H1 (cell line): ENCODE measurements around the gene TMEM129. TPM values are rescaled to one million over a fixed set of nuclear protein-coding genes. Genes with fewer than 3 reads are reported as not detected.

Experiments
- CTCF ChIA-PET: fragments of 300-600 bp; sonication (Branson Sonifier 250); formaldehyde crosslinking; loops from one replicate; lab custom pipeline; 2021; ENCODE audit not compliant: partially characterized antibody; lab: Charles Lee
- POLR2A ChIA-PET: fragments of 300-600 bp; sonication (Branson Sonifier 250); formaldehyde crosslinking; loops from one replicate; lab custom pipeline; 2021; ENCODE audit warnings: inconsistent platforms; ENCODE audit not compliant: partially characterized antibody; lab: Charles Lee
- DNase-seq, 2 experiments: peaks; one replicate each; pipeline versions ENCODE4 v3.0.0 to v3.0.0-alpha.2; 2010 to 2022; ENCODE audit warnings: low spot score in 2 of 2, low read depth in 1 of 2, mixed read lengths in 1 of 2
- FAIRE-seq: peaks from 2 replicates; lab custom pipeline; 2011; peaks lifted over from hg19 to GRCh38; lab: Jason Lieb, UNC
- H2AFZ ChIP-seq: 2 replicates; pipeline ENCODE4 v1.8.1; 2012; ENCODE audit warnings: low read length, inconsistent platforms
- H2AK5ac ChIP-seq: 2 replicates; pipeline ENCODE4 v1.6.1; 2013; ENCODE audit warnings: low read depth, low read length
- H2BK120ac ChIP-seq: replicated peaks from 2 replicates; pipeline ENCODE3; 2013; ENCODE audit warnings: low read depth, low read length, inconsistent platforms
- H2BK12ac ChIP-seq: 2 replicates; pipeline ENCODE4 v1.6.1; 2013; ENCODE audit warnings: low read depth, low read length
- H2BK15ac ChIP-seq: 2 replicates; pipeline ENCODE4 v1.6.1; 2013; ENCODE audit warnings: low read length
- H2BK20ac ChIP-seq: 2 replicates; pipeline ENCODE4 v1.6.1; 2013; ENCODE audit warnings: low read length
- H2BK5ac ChIP-seq: 2 replicates; pipeline ENCODE4 v1.6.1; 2013; ENCODE audit warnings: low read depth, low read length
- H3K14ac ChIP-seq: 2 replicates; pipeline ENCODE4 v1.6.1; 2013; ENCODE audit warnings: inconsistent platforms; ENCODE audit not compliant: insufficient read length
- H3K18ac ChIP-seq: 2 replicates; pipeline ENCODE4 v1.6.1; 2013; ENCODE audit warnings: low read length; ENCODE audit errors: extremely low read depth
- H3K23ac ChIP-seq: 2 replicates; pipeline ENCODE4 v1.6.1; 2013; ENCODE audit warnings: inconsistent platforms; ENCODE audit not compliant: insufficient read length
- H3K23me2 ChIP-seq: 2 replicates; pipeline ENCODE4 v1.6.1; 2013; ENCODE audit warnings: low read depth, low read length
- H3K27ac ChIP-seq: 2 replicates; pipeline ENCODE4 v1.6.1; 2011; ENCODE audit warnings: low read depth, low read length, inconsistent platforms
- H3K27me3 ChIP-seq, 4 experiments: replicated peaks in 1 of 4; 1 replicate in 1 of 4; 2 replicates in 3 of 4; pipeline versions ENCODE4 v1.6.1 to v1.8.1; 2011 to 2013; ENCODE audit warnings: low read length in 3 of 4, mild to moderate bottlenecking in 3 of 4, inconsistent platforms in 2 of 4, mixed read lengths in 2 of 4, moderate library complexity in 1 of 4; ENCODE audit not compliant: control insufficient read depth in 3 of 4, insufficient read depth in 3 of 4; ENCODE audit errors: extremely low read depth in 1 of 4
- H3K36me3 ChIP-seq, 4 experiments: 2 replicates each; pipeline versions ENCODE4 v1.6.1 to v1.8.1; 2011 to 2013; ENCODE audit warnings: mild to moderate bottlenecking in 4 of 4, low read length in 3 of 4, moderate library complexity in 2 of 4, control low read depth in 1 of 4, inconsistent platforms in 1 of 4; ENCODE audit not compliant: insufficient read depth in 4 of 4, control insufficient read depth in 2 of 4
- H3K4ac ChIP-seq: replicated peaks from 2 replicates; pipeline ENCODE3; 2013; ENCODE audit warnings: low read length, low read depth, mixed read lengths, inconsistent platforms; ENCODE audit not compliant: insufficient read length
- H3K4me1 ChIP-seq, 4 experiments: replicated peaks in 1 of 4; 1 replicate in 1 of 4; 2 replicates in 3 of 4; pipeline versions ENCODE4 v1.6.1 to v1.8.1; 2011 to 2013; ENCODE audit warnings: low read length in 3 of 4, inconsistent platforms in 2 of 4, mixed read lengths in 1 of 4; ENCODE audit not compliant: insufficient read depth in 4 of 4, control insufficient read depth in 3 of 4
- H3K4me2 ChIP-seq, 2 experiments: 2 replicates each; pipeline versions ENCODE4 v1.6.1 to v1.8.1; 2011 to 2013; ENCODE audit warnings: low read depth in 2 of 2, low read length in 2 of 2, control low read depth in 1 of 2, inconsistent platforms in 1 of 2, mild to moderate bottlenecking in 1 of 2; ENCODE audit not compliant: insufficient read depth in 1 of 2
- H3K4me3 ChIP-seq, 4 experiments: fragments of 200-600, 300-600 bp in 1 of 4; sonication (generic), shearing (Covaris generic), sonication (Bioruptor Twin) in 1 of 4; 2 replicates each; pipeline versions ENCODE4 v1.5.1 to v1.8.1; 2011 to 2016; ENCODE audit warnings: low read length in 4 of 4, low read depth in 3 of 4, control low read depth in 2 of 4, inconsistent platforms in 2 of 4, mild to moderate bottlenecking in 2 of 4, mixed read lengths in 1 of 4, moderate library complexity in 1 of 4; ENCODE audit not compliant: insufficient read depth in 2 of 4; ENCODE audit errors: extremely low read depth in 1 of 4
- H3K56ac ChIP-seq: replicated peaks from 2 replicates; pipeline ENCODE3; 2013; ENCODE audit warnings: low read depth, mild to moderate bottlenecking, mixed read lengths, low read length, inconsistent platforms; ENCODE audit not compliant: insufficient read length
- H3K79me1 ChIP-seq: 2 replicates; pipeline ENCODE4 v1.6.1; 2013; ENCODE audit warnings: low read depth, low read length, control low read depth
- H3K79me2 ChIP-seq, 2 experiments: 2 replicates each; pipeline versions ENCODE4 v1.6.1 to v1.8.1; 2012 to 2013; ENCODE audit warnings: low read length in 2 of 2, mild to moderate bottlenecking in 2 of 2, inconsistent platforms in 1 of 2; ENCODE audit not compliant: insufficient read depth in 2 of 2, control insufficient read depth in 1 of 2
- H3K9ac ChIP-seq, 4 experiments: replicated peaks in 1 of 4; 1 replicate in 1 of 4; 2 replicates in 3 of 4; pipeline versions ENCODE4 v1.6.1 to v1.8.1; 2011 to 2013; ENCODE audit warnings: low read depth in 3 of 4, low read length in 3 of 4, control low read depth in 2 of 4, mild to moderate bottlenecking in 2 of 4, moderate library complexity in 2 of 4, inconsistent platforms in 1 of 4; ENCODE audit errors: extremely low read depth in 1 of 4
- H3K9me3 ChIP-seq, 2 experiments: 2 replicates each; pipeline versions ENCODE4 v1.6.1 to v1.8.1; 2012 to 2013; ENCODE audit warnings: mild to moderate bottlenecking in 2 of 2, moderate library complexity in 2 of 2, control low read depth in 1 of 2, inconsistent platforms in 1 of 2, low read depth in 1 of 2, low read length in 1 of 2, mixed read lengths in 1 of 2; ENCODE audit not compliant: insufficient read depth in 2 of 2
- H4K20me1 ChIP-seq, 2 experiments: replicated peaks in 1 of 2; 2 replicates each; pipeline versions ENCODE3 to v1.8.1; 2011 to 2013; ENCODE audit warnings: inconsistent platforms in 2 of 2, low read length in 2 of 2, mild to moderate bottlenecking in 1 of 2; ENCODE audit not compliant: insufficient read depth in 2 of 2, control insufficient read depth in 1 of 2
- H4K5ac ChIP-seq: 2 replicates; pipeline ENCODE4 v1.6.1; 2013; ENCODE audit warnings: low read length, low read depth, mixed read lengths, inconsistent platforms; ENCODE audit not compliant: insufficient read length
- H4K8ac ChIP-seq: 2 replicates; pipeline ENCODE4 v1.8.0; 2013; ENCODE audit warnings: mild to moderate bottlenecking, moderate library complexity, low read length, inconsistent platforms; ENCODE audit not compliant: insufficient read depth; ENCODE audit errors: extremely low read depth
- H4K91ac ChIP-seq: replicated peaks from 2 replicates; pipeline ENCODE3; 2013; ENCODE audit warnings: low read length, mixed read lengths, inconsistent platforms; ENCODE audit not compliant: insufficient read length
- BCL11A ChIP-seq, 2 experiments: IDR thresholded peaks; one replicate each; pipeline ENCODE4 v1.6.1; 2011; ENCODE audit warnings: low read depth in 2 of 2, low read length in 2 of 2, mild to moderate bottlenecking in 2 of 2
- CBX5 ChIP-seq: fragments of 300-800, 300-1000 bp; sonication (generic); IDR thresholded peaks from 2 replicates; pipeline ENCODE4 v1.7.1; 2016; ENCODE audit warnings: antibody characterized with exemption, low read length, low read depth
- CHD1 ChIP-seq: IDR thresholded peaks from 2 replicates; pipeline ENCODE4 v1.6.1; 2012; ENCODE audit warnings: low read depth, low read length, improper control_type of control experiment
- CTBP2 ChIP-seq: IDR thresholded peaks from 2 replicates; pipeline ENCODE4 v1.7.0; 2011; ENCODE audit warnings: borderline replicate concordance, mild to moderate bottlenecking, moderate library complexity, mixed read lengths, low read length; ENCODE audit not compliant: insufficient read depth, insufficient read length
- FOSL1 ChIP-seq: IDR thresholded peaks from 2 replicates; pipeline ENCODE4 v1.6.1; 2011; ENCODE audit warnings: mild to moderate bottlenecking, low read depth, low read length, moderate library complexity; ENCODE audit not compliant: insufficient read depth
- NRF1 ChIP-seq: IDR thresholded peaks from 2 replicates; pipeline ENCODE4 v1.6.1; 2011; ENCODE audit warnings: mild to moderate bottlenecking, low read depth, low read length, improper control_type of control experiment
- POLR2A ChIP-seq, 2 experiments: IDR thresholded peaks; 1 replicate in 1 of 2; 2 replicates in 1 of 2; pipeline ENCODE4 v1.6.1; 2011; ENCODE audit warnings: low read depth in 2 of 2, low read length in 2 of 2, mild to moderate bottlenecking in 2 of 2; ENCODE audit errors: control extremely low read depth in 1 of 2
- POLR2AphosphoS5 ChIP-seq: IDR thresholded peaks from 2 replicates; pipeline ENCODE4 v1.6.1; 2011; ENCODE audit warnings: low read depth, low read length
- RBBP5 ChIP-seq: IDR thresholded peaks from 2 replicates; pipeline ENCODE4 v1.7.1; 2012; ENCODE audit warnings: low read depth, mild to moderate bottlenecking, inconsistent platforms, low read length, moderate library complexity, borderline replicate concordance
- SIRT6 ChIP-seq: IDR thresholded peaks from one replicate; pipeline ENCODE4 v1.7.1; 2012; ENCODE audit warnings: low read length, inconsistent platforms
- SIX5 ChIP-seq: IDR thresholded peaks from 2 replicates; pipeline ENCODE4 v1.6.1; 2011; ENCODE audit warnings: mild to moderate bottlenecking, low read depth, low read length
- SP2 ChIP-seq: IDR thresholded peaks from 2 replicates; pipeline ENCODE4 v1.6.1; 2012; ENCODE audit warnings: mild to moderate bottlenecking, low read length, inconsistent platforms
- SP4 ChIP-seq: IDR thresholded peaks from 2 replicates; pipeline ENCODE4 v1.6.1; 2012; ENCODE audit warnings: low read length, inconsistent platforms
- YY1 ChIP-seq: IDR thresholded peaks from 2 replicates; pipeline ENCODE4 v1.6.1; 2011; ENCODE audit warnings: low read depth, mild to moderate bottlenecking, low read length
- WGBS, 2 experiments: shearing (Covaris generic) in 1 of 2; methylation state at CpG; one replicate each; pipeline versions ENCODE4 v1.1.6 to v1.1.7; 2013 to 2015; ENCODE audit warnings: low lambda C conversion rate in 2 of 2, mixed read lengths in 2 of 2, inconsistent platforms in 1 of 2, low coverage in 1 of 2, missing lambda C conversion rate in 1 of 2; ENCODE audit not compliant: insufficient replicate concordance in 2 of 2, insufficient coverage in 1 of 2, insufficient read length in 1 of 2; ENCODE audit errors: extremely low coverage in 1 of 2, missing lambda C conversion rate in 1 of 2; 5-methylcytosine and 5-hydroxymethylcytosine counted together
- polyA plus RNA-seq, 7 experiments: library from polyadenylated mRNA; depleted of rRNA in 3 of 7; stranded (reverse) in 5 of 7; unstranded in 2 of 7; fragments of >200 nt in 5 of 7; fragments of 200-250 nt in 2 of 7; gene quantifications; 1 replicate in 5 of 7; 2 replicates in 1 of 7; 4 replicates in 1 of 7; pipeline versions ENCODE4 v1.2.1 to v1.2.3, GENCODE V29; 2011 to 2013; ENCODE audit warnings: missing spikeins in 2 of 7, mixed read lengths in 2 of 7
- total RNA-seq: library from RNA; stranded (reverse); fragmentation: NEBNext Ultra II Directional; extraction: Animal tissue kit (Norgen Biotek cat#: 25700); gene quantifications from 2 replicates; pipeline ENCODE4 v1.2.1, GENCODE V29; 2021

TMEM129 gene
- total and polyA plus RNA-seq, 2 of the 8 experiments (the other 6 are each of a cell fraction or from before 2014, with no cell fraction given), result 31.5 to 58.7 TPM

- FAIRE-seq, result no peak
- peak overlapping the region; percentile 28 for H4K8ac ChIP-seq
- H3K4ac ChIP-seq, result no peak overlapping the region
- no peak overlapping the region for H2BK120ac ChIP-seq
- H4K91ac ChIP-seq, result no peak overlapping the region
- no peaks in the 10 kb centered on the region for H3K27me3 ChIP-seq
- H3K18ac ChIP-seq, result no peak overlapping the region
- H3K9me3 ChIP-seq, result no peaks in the 10 kb centered on the region
- H3K14ac ChIP-seq, result no peak overlapping the region
- H2BK15ac ChIP-seq, result no peak overlapping the region
- no peak for DNase-seq
- no peak overlapping the region for H3K23ac ChIP-seq
- no peak overlapping the region for H3K27ac ChIP-seq
- H2BK12ac ChIP-seq, result no peak overlapping the region
- CTCF ChIA-PET, result interaction anchor here (1.0 to 52.9 kb wide), 7 partner anchors 9 to 161 kb away, joined by 3 to 2507 read pairs (median 8); partner anchors contain the start of gene FGFR3
- peaks cover 5 to 8% of the 10 kb centered on the region in 2 experiments for H4K20me1 ChIP-seq
- 92% methylated on average over 4 of the region's 4 CpGs; no CpG with 5 or more reads in 1 of the 2 experiments for WGBS, 2 experiments
- no peak overlapping the region for H2BK5ac ChIP-seq
- no peaks in the 10 kb centered on the region for H3K79me2 ChIP-seq
- H3K56ac ChIP-seq, result no peak overlapping the region
- no peak overlapping the region for H4K5ac ChIP-seq
- no peak overlapping the region for H2BK20ac ChIP-seq
- no peak overlapping the region for H3K4me3 ChIP-seq
- H3K4me1 ChIP-seq, result no peaks in the 10 kb centered on the region
- peaks cover 44 to 84% (median 76%) of the 10 kb centered on the region in 4 experiments for H3K36me3 ChIP-seq
- TF ChIP-seq POLR2A (IDR thresholded peaks at IDR 0.05; ENCODE audit: control extremely low read depth in 1 of 2, low read depth in 2 of 2, low read length in 2 of 2) (no peak), NRF1 (no peak), SP4 (no peak), SIRT6 (no peak), CHD1 (no peak), FOSL1 (no peak), RBBP5 (no peak), YY1 (no peak), POLR2AphosphoS5 (no peak), BCL11A (IDR thresholded peaks at IDR 0.05; ENCODE audit: low read depth in 2 of 2, low read length in 2 of 2) (no peak), CTBP2 (no peak), CBX5 (no peak), SIX5 (no peak), SP2 (no peak)
- TF ChIP-seq, all 59 proteins: peak for 0
- H2AK5ac ChIP-seq, result no peak overlapping the region
- peaks cover 2% of the 10 kb centered on the region; the same call in 1 of the 2 replicates for H3K79me1 ChIP-seq
- POLR2A ChIA-PET, result interaction anchor here (1.0 to 1.1 kb wide), 2 partner anchors 26 to 95 kb away, joined by 3 to 4 read pairs; partner anchors contain the start of gene SLBP
- no peak overlapping the region for H2AFZ ChIP-seq
- no peak overlapping the region for H3K9ac ChIP-seq
- H3K4me2 ChIP-seq, result no peak overlapping the region
- no peaks in the 10 kb centered on the region for H3K23me2 ChIP-seq
These were observed 17.3 kb upstream of the TMEM129 start for GRCh38 chr4:1738410-1738809.
